GM19438 (cell line): ENCODE measurements around the gene MATN4.

Source experiments
- ATAC-seq: cut with Tn5 transposase; IDR thresholded peaks from one replicate; pipeline ENCODE4 v1.9.1; 2021; ENCODE audit warnings: low read depth; ENCODE audit not compliant: unreplicated experiment

Gene MATN4

DNA sequence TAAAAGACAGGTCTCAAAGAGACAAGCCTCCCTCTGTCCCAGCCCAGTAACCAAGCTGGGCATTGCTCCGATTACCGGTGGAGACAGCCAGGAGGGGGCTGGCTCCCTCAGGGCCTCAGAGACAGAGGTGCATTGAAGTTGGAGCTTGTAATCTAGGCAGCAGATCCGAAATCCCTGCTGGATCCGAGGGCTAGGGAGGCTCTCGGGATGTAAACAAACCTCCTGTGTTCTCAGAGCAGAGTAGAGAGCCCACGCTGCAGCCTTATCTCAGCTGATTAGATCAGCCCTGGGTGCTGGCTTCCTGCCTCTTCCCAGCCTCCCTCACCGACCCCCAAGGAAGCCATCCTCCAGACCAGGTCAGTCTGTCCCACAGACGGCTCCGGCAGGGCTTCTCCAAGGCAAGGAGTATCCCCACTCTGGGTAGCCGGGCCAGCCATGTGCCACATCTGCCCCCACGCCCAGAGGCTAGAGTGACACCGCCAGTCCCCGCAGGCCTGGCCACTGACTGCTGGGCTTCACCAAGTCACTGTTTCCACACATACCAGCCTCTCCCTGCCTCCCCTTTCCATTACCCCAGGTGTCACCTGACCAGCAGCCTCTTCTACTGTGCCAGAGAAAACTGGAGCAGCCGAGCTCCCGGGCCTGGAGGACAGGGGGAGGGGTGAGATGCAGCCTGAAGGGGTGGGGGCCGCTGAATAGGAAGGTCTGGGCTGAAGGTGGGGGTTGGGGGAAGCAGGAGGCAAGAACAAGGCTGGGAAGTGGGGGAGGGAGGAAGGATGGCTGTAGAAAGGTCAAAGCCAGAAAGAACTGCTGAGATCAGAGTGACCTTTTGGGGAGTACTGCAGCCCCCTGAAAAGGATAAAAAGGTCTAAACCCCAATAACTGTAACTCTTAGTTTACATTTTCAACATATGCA lies 34.1 kb upstream of the MATN4 start:
- ATAC-seq = no peak

DNA sequence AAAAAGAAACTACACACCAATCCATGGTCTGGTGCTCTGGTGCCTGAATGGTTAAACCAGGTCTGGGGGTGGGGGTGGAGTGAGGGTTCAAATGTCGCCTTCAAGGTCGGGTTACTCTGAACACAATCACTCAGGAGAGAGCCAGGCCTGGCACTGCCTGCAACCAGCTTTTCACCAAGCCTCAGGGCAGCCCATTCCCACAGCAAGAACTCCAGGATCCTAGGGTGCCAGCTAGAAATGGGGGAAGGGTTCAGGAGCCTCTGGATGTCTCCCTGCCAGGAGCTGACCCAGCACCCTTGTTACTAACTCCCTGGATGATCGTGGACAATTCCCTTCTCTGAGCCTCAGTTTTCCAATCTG lies 33.5 kb upstream of the MATN4 start:
- no peak for ATAC-seq

GRCh38 chr20:45340951-45341350 lies 32.9 kb upstream of the MATN4 start:
- no peak for ATAC-seq

GRCh38 chr20:45340236-45340847 lies 32.2 kb upstream of the MATN4 start:
- no peak for ATAC-seq

DNA sequence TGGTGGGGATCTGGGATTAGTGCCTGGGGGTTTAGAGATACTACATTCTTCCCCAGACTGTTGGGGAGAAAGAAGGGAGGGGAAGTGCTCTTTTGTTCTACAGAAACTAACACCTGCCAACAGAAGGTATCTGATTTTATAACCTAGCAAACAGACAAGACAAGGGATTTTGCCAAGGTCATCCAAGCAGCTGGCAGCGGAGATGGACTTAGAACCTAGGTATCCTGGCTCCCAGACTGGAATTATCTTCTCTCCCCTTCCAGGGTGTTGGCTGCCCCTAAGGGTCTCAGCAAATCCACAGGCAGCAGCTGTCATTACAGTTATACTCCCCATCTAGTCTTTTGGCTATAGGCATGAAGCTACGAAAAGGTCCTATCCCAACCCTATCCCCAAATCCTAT lies 31.7 kb upstream of the MATN4 start:
- no peak for ATAC-seq

GRCh38 chr20:45339084-45339483 lies 31.0 kb upstream of the MATN4 start:
- no peak for ATAC-seq

- ATAC-seq = no peak
These were observed 30.3 kb upstream of the MATN4 start for GRCh38 chr20:45338121-45339030.

- no peak for ATAC-seq
These were observed 29.4 kb upstream of the MATN4 start for GRCh38 chr20:45337367-45338120.

DNA sequence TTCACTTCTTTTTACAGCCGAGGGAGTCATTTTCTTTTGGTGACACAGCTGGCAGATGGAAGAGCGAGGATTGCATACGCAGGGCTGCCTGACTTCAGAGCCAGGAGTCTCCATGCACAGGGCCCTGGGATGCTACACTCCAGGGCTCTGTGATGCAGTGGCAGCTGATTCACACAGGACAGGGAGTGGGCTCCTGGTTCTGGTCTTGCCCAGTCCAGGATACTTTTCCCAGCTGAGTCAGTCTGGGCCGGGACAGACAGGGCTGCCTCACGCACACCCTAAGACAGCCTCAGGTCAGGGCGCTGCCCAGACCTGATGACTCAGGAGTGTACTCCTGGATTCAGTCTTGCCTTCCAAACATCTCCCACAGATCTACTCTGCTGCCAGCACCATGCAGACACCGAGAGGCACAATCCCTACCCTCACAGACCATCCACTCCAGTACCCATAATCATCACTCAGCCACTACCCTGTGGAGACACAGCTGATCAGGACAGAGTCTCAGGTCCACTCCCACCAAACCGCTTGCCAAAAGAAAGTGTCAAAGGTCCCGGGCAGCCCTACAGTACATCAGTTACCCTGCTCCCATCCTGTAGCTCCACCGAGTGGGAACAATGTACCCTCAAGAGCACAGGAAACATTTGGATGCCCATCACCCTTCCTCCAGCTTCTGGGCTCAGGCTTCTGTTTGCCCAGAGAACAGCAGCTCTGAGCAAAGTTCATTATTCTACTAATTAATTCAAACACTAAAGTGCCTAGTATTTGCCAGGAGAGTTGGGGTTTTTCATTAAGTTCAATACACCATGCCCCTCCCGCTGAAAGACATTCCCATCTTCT lies 28.6 kb upstream of the MATN4 start:
- no peak for ATAC-seq

GRCh38 chr20:45330476-45330875 lies 22.4 kb upstream of the MATN4 start:
- no peak for ATAC-seq

DNA sequence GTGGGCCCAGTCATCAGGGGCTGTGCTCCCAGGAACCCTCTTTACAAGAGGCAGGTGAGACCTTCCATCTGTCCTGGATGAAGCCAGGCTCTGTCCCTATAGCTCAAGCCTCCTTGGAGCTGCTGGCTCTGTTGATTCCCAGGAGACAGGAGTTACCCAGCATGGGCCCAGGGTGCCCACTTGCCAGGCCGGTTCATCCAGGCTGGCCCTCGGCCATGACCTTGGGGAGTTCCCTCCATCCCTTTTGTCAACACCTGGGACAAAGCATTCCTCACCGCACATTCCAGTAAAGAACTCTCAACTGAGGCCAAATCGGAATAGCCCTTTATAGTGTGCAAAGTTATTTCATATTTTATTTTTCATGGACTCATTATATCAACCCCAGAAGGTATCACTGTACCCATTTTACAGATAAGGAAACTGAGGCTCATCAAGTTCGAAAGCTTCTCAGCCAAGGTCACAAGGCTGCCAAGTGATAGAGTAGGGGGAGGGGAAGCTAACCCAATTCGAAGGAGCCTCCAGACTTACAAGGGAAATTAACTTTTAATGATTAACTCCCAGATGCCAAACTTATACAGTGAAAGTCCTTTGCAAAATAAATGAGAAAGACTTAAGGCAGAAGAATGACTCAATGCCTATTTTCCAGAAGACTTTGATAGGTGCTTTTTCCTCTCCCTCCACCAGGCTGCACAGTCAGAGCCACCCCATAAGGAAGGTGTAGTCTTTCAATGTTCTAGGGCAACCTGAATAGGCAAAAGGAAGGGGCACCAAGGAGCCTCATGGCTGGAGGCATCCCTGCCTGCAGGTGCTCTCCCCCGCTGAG lies 21.6 kb upstream of the MATN4 start:
- no peak for ATAC-seq

GRCh38 chr20:45328451-45328850 lies 20.4 kb upstream of the MATN4 start:
- ATAC-seq = no peak

DNA sequence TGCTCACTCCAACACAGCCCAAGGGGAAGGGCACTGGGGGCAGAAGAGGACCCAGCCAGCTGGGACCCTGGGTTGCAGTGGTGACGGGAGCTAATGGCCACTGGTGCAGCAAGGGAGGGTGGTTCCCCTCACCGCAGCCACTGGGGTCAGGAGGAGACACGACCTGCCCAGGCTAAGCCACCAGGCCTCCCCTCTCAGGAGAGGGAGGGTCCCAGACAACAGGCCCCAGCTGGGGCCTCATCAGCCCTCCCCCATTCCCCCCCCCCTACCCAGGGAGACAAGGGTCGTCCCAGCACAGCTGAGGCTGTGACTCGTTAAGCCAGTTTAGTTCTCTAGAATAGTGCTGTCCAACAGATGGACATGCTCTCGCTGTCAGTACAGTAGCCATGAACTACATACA lies 17.3 kb upstream of the MATN4 start:
- ATAC-seq = no peak

DNA sequence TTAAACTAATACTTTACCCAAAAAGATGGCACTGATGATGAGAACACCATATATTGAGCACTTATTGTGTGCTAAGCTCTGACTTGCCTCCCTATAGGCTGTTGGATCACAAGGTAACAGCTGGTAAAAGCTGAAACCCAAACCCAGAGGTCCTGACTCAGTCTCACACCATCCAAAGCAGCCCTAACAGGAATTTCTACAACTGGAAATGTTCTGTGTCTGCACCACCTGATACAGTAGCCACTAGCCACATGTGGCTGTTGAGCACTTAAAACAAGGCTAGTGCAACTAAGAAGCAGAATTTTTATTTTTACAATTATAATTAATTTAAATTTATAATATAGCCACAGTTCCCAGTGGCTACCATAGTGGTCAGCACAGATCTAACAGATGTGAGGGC lies 15.6 kb upstream of the MATN4 start:
- no peak for ATAC-seq

GRCh38 chr20:45322952-45323383 lies 14.9 kb upstream of the MATN4 start:
- no peak for ATAC-seq

DNA sequence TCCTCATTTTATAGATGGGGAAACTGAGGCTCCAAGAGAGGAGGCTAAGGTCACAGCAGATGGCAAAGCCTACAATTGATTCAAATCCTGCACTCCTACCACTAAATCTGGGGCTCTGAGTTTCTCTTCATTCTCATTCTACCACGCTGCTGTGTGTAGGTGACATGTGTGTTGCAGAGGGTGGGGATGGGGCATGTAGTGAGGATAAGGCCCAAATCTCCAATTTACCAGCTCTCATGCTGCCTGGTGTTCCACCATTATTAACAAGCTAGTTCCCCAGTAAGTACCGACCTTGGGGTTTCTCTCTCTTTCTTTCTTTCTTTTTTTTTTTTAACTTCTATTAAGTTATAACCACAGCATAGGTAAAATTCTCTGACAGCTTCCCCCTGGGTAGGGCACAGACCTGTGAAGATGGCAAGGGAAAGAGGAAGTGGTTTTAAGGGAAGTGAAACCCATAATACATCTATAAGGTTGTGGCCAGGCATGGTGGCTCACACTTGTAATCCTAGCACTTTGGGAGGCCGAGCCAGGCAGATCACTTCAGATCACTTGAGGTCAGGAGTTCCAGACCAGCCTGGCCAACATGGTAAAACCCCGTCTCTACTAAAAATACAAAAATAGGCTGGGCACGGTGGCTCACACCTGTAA lies 13.0 kb upstream of the MATN4 start:
- ATAC-seq = peak; percentile 58

DNA sequence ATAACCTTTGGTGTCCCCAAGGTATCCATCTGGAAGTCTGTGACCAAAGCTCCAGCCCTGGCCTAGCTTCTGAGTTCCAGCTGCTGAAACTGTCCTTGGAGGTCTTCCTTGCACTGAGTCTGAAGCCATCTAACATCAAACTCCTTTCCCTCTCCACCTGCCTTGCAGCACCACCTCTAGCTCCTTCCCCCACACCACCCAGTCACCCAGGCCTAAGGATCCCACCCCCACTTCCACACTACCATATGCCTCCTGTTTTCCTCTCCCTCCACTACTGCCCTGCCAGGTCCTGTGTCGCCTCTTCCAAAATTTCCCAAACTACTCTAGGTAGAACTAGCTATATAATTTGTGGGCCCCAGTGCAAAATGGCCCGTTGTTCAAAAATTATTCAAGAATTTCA lies 10.8 kb upstream of the MATN4 start:
- no peak for ATAC-seq

- no peak for ATAC-seq
These were observed 10.4 kb upstream of the MATN4 start for GRCh38 chr20:45318386-45318939.
